CD14-positive monocyte (primary cell): ENCODE results near the gene TAS2R4. TPM values are rescaled to one million over a fixed set of nuclear protein-coding genes. Genes with fewer than 3 reads are reported as not detected.
A peak's percentile ranks its signal among the peaks of the same experiment; 100 is the strongest.
"Not testable (repeated sequence)": the region's sequence is repeated elsewhere in the genome, so short reads cannot be mapped to it uniquely, and the experiment has no call there.

Experiments used
- DNase-seq, 3 donors: peaks; one replicate each; pipeline ENCODE4 v3.0.0-alpha.2; 2011 to 2022
- H2AFZ ChIP-seq: 2 replicates; pipeline ENCODE4 v1.6.0; 2012; ENCODE audit warnings: mild to moderate bottlenecking, low read depth, low read length, inconsistent platforms; ENCODE audit not compliant: insufficient read depth, poor library complexity, severe bottlenecking
- H3K27ac ChIP-seq, 2 donors: 1 replicate in 1 of 2; 2 replicates in 1 of 2; pipeline ENCODE4 v1.5.1; 2012 to 2013; ENCODE audit warnings: low read length in 2 of 2, control low read depth in 1 of 2, inconsistent platforms in 1 of 2, low read depth in 1 of 2, mild to moderate bottlenecking in 1 of 2
- H3K27me3 ChIP-seq, 2 donors: one replicate each; pipeline versions ENCODE4 v1.6.0 to v1.6.1; 2011 to 2013; ENCODE audit warnings: low read length in 2 of 2; ENCODE audit not compliant: control insufficient read depth in 2 of 2, insufficient read depth in 2 of 2
- H3K36me3 ChIP-seq, 2 donors: replicated peaks in 1 of 2; 1 replicate in 1 of 2; 2 replicates in 1 of 2; pipeline versions ENCODE4 v1.5.1 to v1.6.1; 2012 to 2013; ENCODE audit warnings: low read length in 2 of 2, control low read depth in 1 of 2, inconsistent platforms in 1 of 2, mild to moderate bottlenecking in 1 of 2; ENCODE audit not compliant: insufficient read depth in 2 of 2, control insufficient read depth in 1 of 2
- H3K4me1 ChIP-seq, 2 donors: 1 replicate in 1 of 2; 2 replicates in 1 of 2; pipeline versions ENCODE4 v1.5.1 to v1.6.1; 2012 to 2013; ENCODE audit warnings: low read length in 2 of 2, control low read depth in 1 of 2, inconsistent platforms in 1 of 2, mild to moderate bottlenecking in 1 of 2, moderate library complexity in 1 of 2; ENCODE audit not compliant: insufficient read depth in 2 of 2, control insufficient read depth in 1 of 2
- H3K4me2 ChIP-seq: replicated peaks from 2 replicates; pipeline ENCODE3; 2012; ENCODE audit warnings: low read length, moderate library complexity, mild to moderate bottlenecking; ENCODE audit not compliant: poor library complexity, severe bottlenecking; ENCODE audit errors: extremely low read depth
- H3K4me3 ChIP-seq, 3 experiments: fragments of 200-600 bp in 1 of 3; sonication (generic) in 1 of 3; replicated peaks in 1 of 3; 1 replicate in 2 of 3; 2 replicates in 1 of 3; pipeline ENCODE4 v1.5.1; 2011 to 2013; ENCODE audit warnings: low read length in 3 of 3, mild to moderate bottlenecking in 3 of 3, control low read depth in 2 of 3, low read depth in 2 of 3, inconsistent platforms in 1 of 3, moderate library complexity in 1 of 3
- H3K79me2 ChIP-seq: 2 replicates; pipeline ENCODE4 v1.6.0; 2012; ENCODE audit warnings: mild to moderate bottlenecking, control low read depth, inconsistent platforms, low read length, moderate library complexity; ENCODE audit not compliant: insufficient read depth
- H3K9ac ChIP-seq: 2 replicates; pipeline ENCODE4 v1.6.0; 2017; ENCODE audit warnings: low read length, mild to moderate bottlenecking; ENCODE audit not compliant: insufficient read depth, poor library complexity, severe bottlenecking
- H3K9me3 ChIP-seq, 2 donors: replicated peaks in 1 of 2; 1 replicate in 1 of 2; 2 replicates in 1 of 2; pipeline versions ENCODE4 v1.5.1 to v1.6.1; 2012 to 2013; ENCODE audit warnings: low read length in 2 of 2, control low read depth in 1 of 2; ENCODE audit not compliant: control insufficient read depth in 1 of 2, insufficient read depth in 1 of 2
- H4K20me1 ChIP-seq: 2 replicates; pipeline ENCODE4 v1.6.0; 2012; ENCODE audit warnings: mild to moderate bottlenecking, low read length, control low read depth, moderate library complexity; ENCODE audit not compliant: insufficient read depth
- H3K27ac Mint-ChIP-seq, 7 donors: one replicate each; pipeline ENCODE4 v1.8.0; 2020; ENCODE audit warnings: mild to moderate bottlenecking in 7 of 7, mixed read lengths in 7 of 7, moderate library complexity in 6 of 7, inconsistent platforms in 2 of 7
- H3K27me3 Mint-ChIP-seq, 3 donors: one replicate each; pipeline ENCODE4 v1.8.0; 2021 to 2022; ENCODE audit warnings: low read depth in 3 of 3, mild to moderate bottlenecking in 3 of 3, mixed read lengths in 3 of 3, moderate library complexity in 3 of 3, inconsistent platforms in 1 of 3
- H3K36me3 Mint-ChIP-seq, 2 donors: one replicate each; pipeline ENCODE4 v1.8.0; 2020; ENCODE audit warnings: mixed read lengths in 2 of 2, inconsistent platforms in 1 of 2, mild to moderate bottlenecking in 1 of 2
- H3K4me1 Mint-ChIP-seq: one replicate; pipeline ENCODE4 v1.8.0; 2020; ENCODE audit warnings: mild to moderate bottlenecking, mixed read lengths
- H3K4me3 Mint-ChIP-seq, 2 donors: one replicate each; pipeline ENCODE4 v1.8.0; 2020; ENCODE audit warnings: mild to moderate bottlenecking in 2 of 2, mixed read lengths in 2 of 2, moderate library complexity in 1 of 2
- H3K9me3 Mint-ChIP-seq, 7 donors: one replicate each; pipeline ENCODE4 v1.8.0; 2020 to 2022; ENCODE audit warnings: mixed read lengths in 7 of 7, mild to moderate bottlenecking in 6 of 7, moderate library complexity in 6 of 7, inconsistent platforms in 2 of 7
- CTCF ChIP-seq: fragments of 200-600 bp; IDR thresholded peaks from one replicate; pipeline ENCODE4 v1.8.0; 2022; ENCODE audit warnings: antibody characterized with exemption, mild to moderate bottlenecking
- WGBS: methylation state at CpG from one replicate; pipeline ENCODE4 v1.1.5; 2013; ENCODE audit warnings: missing lambda C conversion rate; ENCODE audit not compliant: insufficient coverage; 5-methylcytosine and 5-hydroxymethylcytosine counted together
- intact Hi-C, 2 donors: fragments of 100-400 bp; cut with micrococcal nuclease; formaldehyde crosslinking; loops; one replicate each; pipeline versions ENCODE4 v1.15.0 to v1.15.1; 2023
- polyA plus RNA-seq, 3 donors: library from polyadenylated mRNA; depleted of rRNA in 1 of 3; unstranded in 2 of 3; stranded (reverse) in 1 of 3; fragments of 300-500 nt in 2 of 3; fragments of >200 nt in 1 of 3; fragmentation: Illumina TruSeq in 2 of 3; gene quantifications; 1 replicate in 2 of 3; 2 replicates in 1 of 3; pipeline ENCODE4 v1.2.3, GENCODE V29; 2012 to 2021

Gene TAS2R4
- polyA plus RNA-seq, 3 donors: 0.12 TPM; not detected in 2

GRCh38 chr7:141744131-141744530 is 32.3 kb upstream of the TAS2R4 start:
- Mint-ChIP-seq H3K27ac (no peak overlapping the region), H3K4me1 (peaks cover 10% of the 10 kb centered on the region), H3K4me3 (no peak overlapping the region), H3K27me3 (no peaks in the 10 kb centered on the region), H3K36me3 (peaks cover 66 to 80% of the 10 kb centered on the region in 2 donors), H3K9me3 (peaks cover 0 to 2% (median 0%) of the 10 kb centered on the region in 7 donors)
- Histone ChIP-seq H4K20me1 (no peaks in the 10 kb centered on the region), H2AFZ (no peak overlapping the region), H3K9ac (no peak overlapping the region), H3K36me3 (peaks cover 85 to 91% of the 10 kb centered on the region in 2 donors), H3K4me2 (no peak overlapping the region), H3K27ac (no peak overlapping the region), H3K9me3 (no peaks in the 10 kb centered on the region), H3K4me1 (peaks cover 1 to 7% of the 10 kb centered on the region in 2 donors), H3K79me2 (peaks cover 21% of the 10 kb centered on the region), H3K27me3 (no peaks in the 10 kb centered on the region), H3K4me3 (no peak overlapping the region)
- DNase-seq: no peak
- intact Hi-C loops: no loop called here
- WGBS: 100% methylated on average over 1 of the region's 2 CpGs
- no peak for TF ChIP-seq CTCF

GRCh38 chr7:141748396-141748795 is 28.1 kb upstream of the TAS2R4 start:
- Mint-ChIP-seq H3K36me3 (peaks cover 73 to 93% of the 10 kb centered on the region in 2 donors), H3K27me3 (no peaks in the 10 kb centered on the region), H3K9me3 (peaks cover 19 to 30% (median 25%) of the 10 kb centered on the region in 7 donors), H3K4me1 (no peaks in the 10 kb centered on the region), H3K27ac (no peak overlapping the region), H3K4me3 (no peak overlapping the region)
- H3K4me2 ChIP-seq: no peak overlapping the region
- H3K9ac ChIP-seq: no peak overlapping the region
- no peaks in the 10 kb centered on the region for H3K4me1 ChIP-seq
- intact Hi-C loops: no loop called here
- H3K27me3 ChIP-seq: no peaks in the 10 kb centered on the region
- peaks cover 17 to 36% of the 10 kb centered on the region in 2 donors for H3K9me3 ChIP-seq
- no peak for TF ChIP-seq CTCF
- no peak overlapping the region for H3K27ac ChIP-seq
- H3K4me3 ChIP-seq: no peak overlapping the region
- WGBS: no CpG with 5 or more reads among the region's 2 CpGs
- no peaks in the 10 kb centered on the region for H4K20me1 ChIP-seq
- DNase-seq: no peak
- H3K36me3 ChIP-seq: peaks cover 92 to 100% of the 10 kb centered on the region in 2 donors
- H2AFZ ChIP-seq: no peak overlapping the region
- no peaks in the 10 kb centered on the region for H3K79me2 ChIP-seq

GRCh38 chr7:141751904-141752303 is 24.6 kb upstream of the TAS2R4 start:
- H3K27me3 Mint-ChIP-seq, H3K27ac ChIP-seq, H3K4me3 Mint-ChIP-seq, H3K4me1 ChIP-seq, H3K27me3 ChIP-seq, H3K9ac ChIP-seq, H3K4me2 ChIP-seq, H2AFZ ChIP-seq, H3K4me1 Mint-ChIP-seq, H4K20me1 ChIP-seq, DNase-seq, H3K79me2 ChIP-seq: not testable (repeated sequence)
- intact Hi-C loops: loop anchor here in 1 of 2 donors (5.0 kb wide), 1 partner anchor 435 kb away; no protein-coding TSS in a partner anchor
- WGBS: no CpG with 5 or more reads among the region's 10 CpGs
- H3K9me3 ChIP-seq: peaks cover 17 to 36% of the 10 kb centered on the region in 2 donors
- peaks cover 66 to 93% of the 10 kb centered on the region in 2 donors for H3K36me3 ChIP-seq
- peaks cover 19 to 30% (median 25%) of the 10 kb centered on the region in 7 donors for H3K9me3 Mint-ChIP-seq
- H3K27ac Mint-ChIP-seq: peak overlapping the region in 1 of 7 donors; percentile 75
- H3K4me3 ChIP-seq: peak overlapping the region in 1 of 3 experiments; percentile 28
- H3K36me3 Mint-ChIP-seq: peaks cover 70 to 86% of the 10 kb centered on the region in 2 donors
